Endothelial cell (in vitro differentiated cells): Measurements from ENCODE around the gene MBLAC1. TPM values are rescaled to one million over a fixed set of nuclear protein-coding genes. Genes with fewer than 3 reads are reported as not detected.
A peak's percentile ranks its signal among the peaks of the same experiment; 100 is the strongest.

Experiments used
- DNase-seq: peaks from one replicate; pipeline ENCODE4 v3.0.0; 2021; ENCODE audit warnings: low spot score
- H3K27ac Mint-ChIP-seq: one replicate; pipeline ENCODE4 v1.8.0; 2021; ENCODE audit warnings: mixed read lengths, inconsistent platforms; ENCODE audit not compliant: unreplicated experiment
- H3K27me3 Mint-ChIP-seq: one replicate; pipeline ENCODE4 v1.8.0; 2021; ENCODE audit warnings: mild to moderate bottlenecking, moderate library complexity, mixed read lengths, inconsistent platforms; ENCODE audit not compliant: unreplicated experiment
- H3K36me3 Mint-ChIP-seq: one replicate; pipeline ENCODE4 v1.8.0; 2021; ENCODE audit warnings: mild to moderate bottlenecking, low read depth, mixed read lengths, inconsistent platforms; ENCODE audit not compliant: unreplicated experiment
- H3K4me1 Mint-ChIP-seq: one replicate; pipeline ENCODE4 v1.8.0; 2021; ENCODE audit warnings: mild to moderate bottlenecking, mixed read lengths, inconsistent platforms; ENCODE audit not compliant: unreplicated experiment
- H3K4me3 Mint-ChIP-seq: one replicate; pipeline ENCODE4 v1.8.0; 2021; ENCODE audit warnings: mild to moderate bottlenecking, mixed read lengths, inconsistent platforms; ENCODE audit not compliant: unreplicated experiment
- H3K9me3 Mint-ChIP-seq: one replicate; pipeline ENCODE4 v1.8.0; 2021; ENCODE audit warnings: mixed read lengths, inconsistent platforms; ENCODE audit not compliant: unreplicated experiment
- CTCF ChIP-seq: fragments of 200-600 bp; sonication (generic); IDR thresholded peaks from one replicate; pipeline ENCODE4 v1.5.0; 2021; ENCODE audit warnings: antibody characterized with exemption; ENCODE audit not compliant: unreplicated experiment
- total RNA-seq: library from RNA; stranded (reverse); fragmentation: NEBNext Ultra II Directional; extraction: Animal tissue kit (Norgen Biotek cat#: 25700); gene quantifications from one replicate; pipeline ENCODE4 v1.2.1, GENCODE V29; 2021; ENCODE audit not compliant: unreplicated experiment

The MBLAC1 gene
- total RNA-seq, 1 donor from 2014 or later = 1.6 TPM

DNA sequence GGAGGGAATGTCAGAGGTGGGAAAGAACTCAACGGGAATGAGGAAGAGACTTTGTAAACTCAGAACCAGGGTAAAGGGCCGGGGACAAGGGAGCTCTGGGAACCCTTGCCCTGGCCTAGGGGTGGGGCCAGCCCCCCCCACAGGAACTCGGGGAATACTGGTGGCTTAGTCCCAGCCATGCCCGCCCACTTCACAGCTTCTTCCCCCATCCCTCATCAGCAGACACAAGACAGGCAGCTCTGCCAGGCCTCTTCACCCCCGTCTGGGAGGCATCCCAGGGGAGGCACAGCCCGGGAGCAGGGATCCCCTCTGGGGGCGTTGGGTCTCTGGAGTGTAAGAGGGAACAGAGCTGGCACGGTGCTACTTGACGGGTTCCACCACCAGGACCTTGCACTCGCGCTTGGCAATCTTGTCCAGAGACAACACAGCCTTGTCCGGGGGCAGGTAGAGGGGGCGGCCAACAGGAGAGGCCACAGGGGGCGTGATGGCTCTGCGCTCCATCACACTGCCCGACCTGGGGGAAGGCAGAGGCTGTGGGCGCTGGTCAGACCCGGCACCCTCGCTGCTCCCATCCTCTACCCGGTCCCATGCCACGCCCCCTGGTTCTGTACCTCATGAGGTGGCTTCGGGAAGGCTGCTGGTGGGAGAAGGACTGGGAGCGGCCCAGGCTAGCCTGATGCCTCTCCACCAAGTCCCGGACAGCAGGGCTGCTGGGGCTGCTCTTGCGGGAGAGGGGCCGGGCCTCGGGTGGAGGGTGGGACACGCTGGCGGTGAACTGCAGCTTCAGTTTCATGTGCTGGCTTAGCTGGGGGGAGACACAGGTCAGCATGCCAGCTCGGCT is 28.1 kb downstream of the MBLAC1 start:
- Mint-ChIP-seq H3K9me3 (no peaks in the 10 kb centered on the region), H3K4me1 (peaks cover 37% of the 10 kb centered on the region), H3K27me3 (peaks cover 13% of the 10 kb centered on the region), H3K36me3 (peaks cover 21% of the 10 kb centered on the region), H3K27ac (no peak overlapping the region), H3K4me3 (no peak overlapping the region)
- TF ChIP-seq CTCF = no peak
- no peak for DNase-seq

DNA sequence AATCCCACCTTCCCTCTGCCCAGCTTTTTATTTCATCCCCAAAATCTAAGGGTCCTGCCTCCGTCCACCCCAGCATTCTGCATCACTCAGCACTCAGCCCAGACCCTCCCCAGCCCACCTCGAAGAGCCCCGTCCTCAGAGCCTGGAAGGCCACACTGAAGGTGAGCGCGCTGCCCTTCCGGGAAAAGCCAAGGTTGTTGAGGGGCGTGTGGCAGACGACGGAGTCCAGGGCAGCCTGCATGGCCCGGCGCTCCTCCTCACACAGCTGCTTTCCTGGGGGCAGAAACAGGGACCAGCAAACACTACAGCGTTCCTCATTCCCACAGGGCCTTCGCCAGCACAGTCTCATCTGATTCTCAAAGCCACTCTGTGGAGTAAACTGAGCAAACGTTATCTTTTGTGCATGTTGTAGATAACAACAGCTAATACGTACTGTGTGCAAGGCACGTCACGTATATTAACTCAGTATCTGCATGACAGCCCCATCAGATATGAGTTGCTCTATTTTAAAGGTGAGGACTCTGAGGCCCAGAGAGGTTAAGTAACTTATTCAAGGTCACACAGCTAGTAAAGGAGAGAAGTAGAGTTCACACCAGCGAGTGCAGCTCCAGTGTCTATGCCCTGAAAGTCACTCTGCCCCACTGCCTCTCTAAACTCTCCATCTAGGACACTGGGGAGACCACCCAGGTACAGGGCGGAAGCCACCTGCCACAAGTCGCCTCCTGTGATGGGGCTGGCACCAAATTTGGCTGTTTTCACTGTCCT is 29.0 kb downstream of the MBLAC1 start:
- no peak for DNase-seq
- H3K9me3 Mint-ChIP-seq = no peaks in the 10 kb centered on the region
- TF ChIP-seq CTCF = no peak

GRCh38 chr7:100156331-100157068 is 29.7 kb downstream of the MBLAC1 start:
- Mint-ChIP-seq H3K9me3 (no peaks in the 10 kb centered on the region), H3K27ac (peak overlapping the region; percentile 9)

More for the DNA sequence above, 29.0 kb downstream of the MBLAC1 start:
- Mint-ChIP-seq H3K4me1 (peaks cover 32% of the 10 kb centered on the region), H3K4me3 (no peak overlapping the region), H3K36me3 (peaks cover 21% of the 10 kb centered on the region), H3K27me3 (peaks cover 15% of the 10 kb centered on the region), H3K27ac (no peak overlapping the region)

GRCh38 chr7:100157069-100157333 is 30.2 kb downstream of the MBLAC1 start:
- Mint-ChIP-seq H3K4me1 (peaks cover 31% of the 10 kb centered on the region), H3K27ac (no peak overlapping the region), H3K27me3 (peaks cover 19% of the 10 kb centered on the region), H3K4me3 (peak overlapping the region; percentile 84), H3K36me3 (peaks cover 21% of the 10 kb centered on the region), H3K9me3 (no peaks in the 10 kb centered on the region)
- no peak for DNase-seq
- TF ChIP-seq CTCF = no peak

More at GRCh38 chr7:100156331-100157068, 29.7 kb downstream of the MBLAC1 start:
- Mint-ChIP-seq H3K36me3 (peaks cover 21% of the 10 kb centered on the region), H3K4me3 (peak overlapping the region; percentile 42), H3K4me1 (peaks cover 32% of the 10 kb centered on the region), H3K27me3 (peaks cover 16% of the 10 kb centered on the region)
- no peak for DNase-seq
- no peak for TF ChIP-seq CTCF
